Hematopoietic multipotent progenitor cell treated with erythropoietin and hydrocortisone succinate and interleukin-3 and kit ligand, for 15 days (in vitro differentiated cells): ENCODE results near the gene BSN.

Source experiments
- DNase-seq: peaks from one replicate; pipeline ENCODE4 v3.0.0-alpha.2; 2015; ENCODE audit warnings: low spot score

The BSN gene

GRCh38 chr3:49628249-49628648 is 74.0 kb downstream of the BSN start:
- no peak for DNase-seq

DNA sequence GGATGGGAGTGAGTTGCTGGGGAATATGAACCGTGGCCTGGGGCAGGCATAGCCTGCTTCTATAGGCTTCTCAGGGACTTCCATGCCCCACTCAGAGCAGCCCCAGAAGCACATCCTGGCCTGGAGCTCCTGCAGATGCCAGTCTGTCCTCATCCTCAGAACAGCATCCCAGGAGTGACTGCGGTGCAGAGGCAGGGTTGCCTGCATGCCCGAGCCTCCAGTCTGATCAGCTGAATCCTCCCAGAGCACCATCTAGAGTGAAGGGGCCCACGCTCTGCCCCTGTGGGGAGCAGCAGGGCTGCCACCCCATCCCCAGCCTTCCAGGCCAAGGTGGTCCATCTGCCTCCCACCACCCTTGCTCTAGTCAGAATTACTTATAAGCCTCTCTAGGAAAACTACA is 75.2 kb downstream of the BSN start:
- DNase-seq: no peak

DNA sequence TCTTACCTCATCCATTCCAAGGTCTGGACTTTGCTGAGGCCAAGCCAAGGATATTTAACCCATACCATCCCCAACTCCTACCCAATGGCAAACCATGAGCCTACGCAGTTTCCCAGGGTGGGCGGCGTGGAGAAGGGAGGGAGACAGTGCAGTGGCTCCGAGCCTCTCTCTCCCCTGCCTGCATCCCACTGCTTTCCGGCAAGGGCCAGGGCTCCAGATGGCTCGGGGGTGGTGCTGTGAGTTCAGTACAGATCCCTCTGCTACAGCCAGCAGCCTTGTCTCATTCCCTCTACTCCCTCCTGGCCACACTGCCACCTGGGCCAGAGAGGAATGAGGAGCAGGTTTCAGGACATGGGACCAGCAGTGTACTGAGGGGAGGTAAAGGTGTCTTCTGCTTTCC is 75.6 kb downstream of the BSN start:
- DNase-seq: no peak

- no peak for DNase-seq
Observed at GRCh38 chr3:49630784-49631183, 76.5 kb downstream of the BSN start.

- DNase-seq: no peak
Observed at GRCh38 chr3:49634736-49635135, 80.5 kb downstream of the BSN start.

- no peak for DNase-seq
Observed at GRCh38 chr3:49636883-49637609, 82.8 kb downstream of the BSN start.

DNA sequence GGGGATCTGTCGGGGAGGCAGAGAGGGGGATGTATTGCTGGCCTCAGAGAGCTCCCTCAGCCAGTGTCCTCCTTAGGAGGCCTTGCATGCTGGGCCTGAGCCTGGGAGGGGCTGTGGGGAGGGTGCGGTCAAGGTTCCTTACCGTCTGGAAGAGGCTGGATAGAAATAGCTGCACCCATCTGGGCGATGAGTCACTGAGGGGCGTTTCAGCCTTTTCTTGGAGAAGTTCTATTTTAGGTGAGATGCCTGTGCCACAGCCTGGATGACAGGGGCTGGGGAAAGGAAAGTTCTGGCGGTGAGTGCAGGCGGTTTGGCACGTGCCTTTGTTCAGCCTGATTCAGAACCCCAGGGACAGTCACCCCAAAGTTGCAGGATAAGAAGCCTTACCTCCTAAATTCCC is 84.2 kb downstream of the BSN start:
- peak; percentile 70 for DNase-seq

DNA sequence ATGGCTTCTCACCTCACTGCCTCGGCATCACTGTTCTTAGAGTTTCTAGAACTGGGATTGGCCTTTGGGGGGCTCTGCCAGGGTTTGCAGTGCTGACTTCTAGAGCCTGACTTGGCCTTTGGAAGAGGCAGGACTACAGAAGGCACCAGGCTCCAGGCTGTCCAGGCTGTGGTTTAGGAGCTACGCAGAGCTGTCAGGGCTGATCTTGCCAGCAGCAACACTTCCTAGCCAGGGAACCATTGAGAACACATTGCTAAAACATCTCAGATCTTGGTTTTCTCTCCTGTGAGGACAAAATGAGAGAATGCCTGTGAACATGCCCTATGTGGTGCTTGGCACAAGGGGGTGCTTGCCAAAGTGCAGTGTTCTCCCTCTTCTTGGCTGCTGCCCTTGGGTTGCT is 85.3 kb downstream of the BSN start:
- no peak for DNase-seq

DNA sequence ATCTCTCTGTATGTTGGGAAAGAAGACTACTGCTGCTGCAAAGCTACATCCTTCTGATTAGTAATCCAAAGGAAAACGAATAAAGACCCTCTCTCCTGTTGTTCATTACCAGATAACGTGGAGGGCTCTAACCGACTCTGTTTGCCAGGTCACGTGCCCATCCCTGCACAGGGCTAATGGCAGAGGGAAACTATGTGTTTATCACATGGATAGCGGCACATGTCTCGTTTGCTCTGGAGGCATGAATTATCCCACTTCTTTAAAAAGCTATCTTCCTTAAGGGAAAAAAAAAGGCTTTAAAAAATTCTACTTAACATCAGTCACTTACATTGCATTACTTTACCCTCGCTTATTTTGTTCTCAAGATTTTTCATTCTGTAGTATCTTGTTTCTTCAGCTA is 87.0 kb downstream of the BSN start:
- no peak for DNase-seq

- DNase-seq: no peak
Observed at GRCh38 chr3:49641921-49642707, 87.8 kb downstream of the BSN start.

DNA sequence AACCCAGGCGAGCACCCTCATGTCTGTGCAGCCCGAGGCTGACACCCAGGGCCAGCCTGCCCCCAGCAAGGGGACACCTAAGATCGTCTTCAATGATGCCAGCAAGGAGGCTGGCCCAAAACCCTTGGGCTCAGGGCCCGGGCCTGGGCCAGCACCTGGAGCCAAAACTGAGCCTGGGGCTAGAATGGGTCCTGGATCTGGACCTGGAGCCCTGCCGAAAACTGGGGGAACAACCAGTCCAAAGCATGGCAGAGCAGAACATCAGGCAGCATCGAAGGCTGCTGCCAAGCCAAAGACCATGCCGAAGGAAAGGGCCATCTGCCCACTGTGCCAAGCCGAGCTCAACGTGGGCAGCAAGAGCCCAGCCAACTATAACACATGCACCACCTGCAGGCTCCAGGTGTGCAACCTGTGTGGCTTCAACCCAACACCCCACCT is 88.5 kb downstream of the BSN start:
- no peak for DNase-seq

DNA sequence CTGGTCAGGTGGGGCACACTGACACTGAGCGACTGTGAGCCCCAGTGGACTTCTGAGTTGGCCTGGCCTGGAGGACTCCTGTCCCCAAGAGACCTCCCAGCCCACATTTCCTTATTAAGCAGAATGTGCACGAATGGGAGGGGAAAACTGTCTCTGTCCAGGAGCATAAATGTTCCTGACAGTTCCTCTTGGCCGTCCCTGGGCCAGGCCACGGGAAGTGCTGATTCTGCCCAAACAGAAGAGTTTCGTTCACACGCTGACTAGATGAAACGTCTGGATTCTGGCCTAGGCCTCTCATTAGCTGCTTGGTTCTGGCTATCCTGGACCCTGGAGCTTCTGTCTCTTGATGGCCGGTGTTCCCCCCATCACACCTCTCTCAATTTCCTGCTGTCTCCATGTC is 90.4 kb downstream of the BSN start:
- no peak for DNase-seq

DNA sequence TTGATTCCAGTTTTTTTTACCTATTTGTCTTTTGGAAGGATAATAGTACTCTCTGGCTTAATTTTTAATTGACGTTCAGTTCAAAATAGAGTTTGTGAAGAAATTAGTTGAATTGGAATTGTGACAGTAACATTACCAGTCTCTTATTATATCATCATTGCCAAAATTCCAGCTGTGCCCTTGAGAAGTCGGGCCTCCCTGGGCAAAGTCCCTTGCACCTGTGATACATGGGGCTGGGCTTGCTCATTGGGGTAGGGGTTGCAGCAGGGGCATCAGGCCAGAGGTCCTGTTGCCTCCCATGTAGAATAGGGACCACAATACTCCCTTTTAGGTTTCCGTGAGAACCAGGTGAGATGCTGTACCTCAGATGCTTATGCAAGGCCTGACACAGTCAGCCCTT is 92.0 kb downstream of the BSN start:
- no peak for DNase-seq

DNA sequence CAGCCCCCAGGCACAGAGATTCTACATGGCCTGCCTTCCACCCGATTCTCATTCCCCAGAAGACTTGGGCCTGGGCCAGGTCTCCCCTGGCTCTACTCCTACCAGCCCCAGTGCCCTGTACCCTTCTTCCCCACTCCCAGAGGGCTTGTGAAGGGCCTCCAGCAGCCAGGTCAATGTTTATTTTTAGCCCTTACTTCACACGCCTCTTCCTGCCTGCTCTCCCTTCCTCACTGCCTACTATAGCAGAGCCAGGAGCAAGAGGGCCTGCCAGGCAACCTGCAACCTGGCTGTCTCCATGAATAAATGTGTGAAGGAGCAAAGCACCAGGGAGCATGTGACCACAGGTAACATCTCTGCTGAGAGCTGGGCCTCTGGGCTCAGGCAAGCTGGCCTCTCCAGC is 93.5 kb downstream of the BSN start:
- DNase-seq: no peak

DNA sequence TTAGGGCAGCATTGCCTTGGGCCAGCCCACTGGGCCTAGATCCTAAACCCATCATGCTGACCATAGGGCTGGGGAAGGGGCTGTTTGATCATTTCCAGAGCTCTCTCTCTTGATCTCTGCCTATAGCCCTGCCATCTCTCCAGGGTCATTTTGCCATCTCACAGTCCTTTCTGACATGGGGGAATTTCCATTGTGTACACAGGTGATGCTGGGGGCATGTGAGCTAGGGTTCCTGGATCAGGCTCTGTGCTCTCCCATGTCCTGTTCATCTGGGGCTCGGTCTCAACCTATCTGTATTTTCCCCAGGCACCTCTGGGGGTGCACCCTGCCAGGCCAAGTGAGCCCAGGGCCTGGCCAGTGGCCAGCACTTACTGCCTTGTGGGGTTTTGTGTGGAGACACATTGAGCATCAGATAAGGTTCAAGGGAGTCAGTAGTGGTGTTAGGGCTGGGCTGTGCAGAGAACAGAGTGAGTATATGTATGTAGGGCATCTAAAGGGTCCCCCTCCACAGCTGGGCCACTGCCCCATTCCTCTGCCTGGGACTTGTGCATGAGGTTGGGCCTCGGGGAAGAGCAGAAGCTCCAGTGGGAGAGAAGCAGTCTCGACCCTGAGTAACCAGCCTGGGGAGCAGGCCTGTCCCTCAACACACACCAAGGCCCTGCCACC is 94.2 kb downstream of the BSN start:
- peak; percentile 69 for DNase-seq

DNA sequence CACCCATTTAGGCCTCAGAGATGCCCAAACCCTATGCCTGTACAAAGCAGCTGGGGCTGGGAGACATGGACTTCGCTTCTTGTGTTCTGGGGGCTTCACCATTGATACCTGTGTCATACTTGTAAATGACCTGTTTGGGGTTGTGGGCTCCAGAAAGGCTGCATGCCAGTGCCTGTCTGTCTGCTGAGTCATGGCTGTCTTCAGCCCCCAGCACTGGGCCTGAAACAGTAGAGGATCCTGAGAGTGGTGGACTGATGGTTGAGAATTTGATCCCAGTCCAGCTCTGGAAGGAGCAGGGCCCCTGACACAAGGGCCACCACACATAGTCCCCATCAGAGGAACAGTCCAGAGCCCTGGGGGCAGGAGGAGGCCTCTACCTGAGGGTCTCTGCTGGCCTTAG is 95.3 kb downstream of the BSN start:
- no peak for DNase-seq

GRCh38 chr3:49650177-49650576 is 95.9 kb downstream of the BSN start:
- DNase-seq: no peak

DNA sequence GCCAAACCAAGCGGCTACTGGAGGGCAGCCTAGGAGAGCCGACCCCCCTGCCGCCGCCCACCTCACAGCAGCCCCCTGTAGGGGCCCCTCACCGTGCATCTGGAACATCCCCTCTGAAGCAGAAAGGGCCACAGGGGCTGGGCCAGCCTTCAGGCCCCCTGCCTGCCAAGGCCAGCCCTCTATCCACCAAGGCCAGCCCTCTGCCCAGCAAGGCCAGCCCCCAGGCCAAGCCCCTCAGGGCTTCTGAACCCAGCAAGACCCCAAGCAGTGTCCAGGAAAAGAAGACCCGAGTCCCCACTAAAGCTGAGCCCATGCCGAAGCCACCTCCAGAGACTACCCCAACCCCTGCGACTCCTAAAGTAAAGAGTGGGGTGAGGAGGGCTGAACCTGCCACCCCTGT is 96.4 kb downstream of the BSN start:
- no peak for DNase-seq

DNA sequence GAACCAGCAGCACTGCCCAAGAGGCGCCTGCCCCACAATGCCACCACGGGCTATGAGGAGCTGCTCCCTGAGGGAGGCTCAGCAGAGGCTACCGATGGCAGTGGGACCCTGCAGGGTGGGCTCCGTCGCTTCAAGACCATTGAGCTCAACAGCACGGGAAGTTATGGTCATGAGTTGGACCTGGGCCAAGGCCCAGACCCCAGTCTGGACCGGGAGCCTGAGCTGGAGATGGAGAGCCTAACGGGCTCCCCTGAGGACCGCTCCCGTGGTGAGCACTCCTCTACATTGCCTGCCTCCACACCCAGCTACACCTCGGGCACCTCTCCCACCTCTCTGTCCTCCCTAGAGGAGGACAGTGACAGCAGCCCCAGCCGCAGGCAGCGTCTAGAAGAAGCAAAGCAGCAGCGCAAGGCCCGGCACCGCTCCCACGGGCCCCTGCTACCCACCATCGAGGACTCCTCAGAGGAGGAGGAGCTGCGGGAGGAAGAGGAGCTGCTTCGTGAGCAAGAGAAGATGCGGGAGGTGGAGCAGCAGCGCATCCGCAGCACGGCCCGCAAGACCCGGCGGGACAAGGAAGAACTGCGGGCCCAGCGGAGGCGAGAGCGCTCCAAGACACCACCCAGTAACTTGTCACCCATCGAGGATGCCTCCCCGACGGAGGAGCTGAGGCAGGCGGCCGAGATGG is 98.1 kb downstream of the BSN start:
- DNase-seq: no peak

DNA sequence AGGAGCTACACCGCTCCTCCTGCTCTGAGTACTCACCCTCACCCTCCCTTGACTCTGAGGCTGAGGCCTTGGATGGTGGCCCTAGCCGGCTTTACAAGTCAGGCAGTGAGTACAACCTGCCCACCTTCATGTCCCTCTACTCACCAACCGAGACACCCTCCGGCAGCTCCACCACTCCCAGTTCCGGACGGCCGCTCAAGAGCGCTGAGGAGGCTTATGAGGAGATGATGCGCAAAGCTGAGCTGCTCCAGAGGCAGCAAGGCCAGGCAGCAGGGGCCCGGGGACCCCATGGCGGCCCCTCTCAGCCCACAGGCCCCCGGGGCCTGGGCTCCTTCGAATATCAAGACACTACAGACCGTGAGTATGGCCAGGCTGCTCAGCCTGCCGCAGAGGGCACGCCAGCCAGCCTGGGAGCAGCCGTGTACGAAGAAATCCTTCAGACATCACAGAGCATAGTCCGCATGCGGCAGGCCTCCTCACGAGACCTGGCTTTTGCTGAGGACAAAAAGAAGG is 98.7 kb downstream of the BSN start:
- DNase-seq: no peak

DNA sequence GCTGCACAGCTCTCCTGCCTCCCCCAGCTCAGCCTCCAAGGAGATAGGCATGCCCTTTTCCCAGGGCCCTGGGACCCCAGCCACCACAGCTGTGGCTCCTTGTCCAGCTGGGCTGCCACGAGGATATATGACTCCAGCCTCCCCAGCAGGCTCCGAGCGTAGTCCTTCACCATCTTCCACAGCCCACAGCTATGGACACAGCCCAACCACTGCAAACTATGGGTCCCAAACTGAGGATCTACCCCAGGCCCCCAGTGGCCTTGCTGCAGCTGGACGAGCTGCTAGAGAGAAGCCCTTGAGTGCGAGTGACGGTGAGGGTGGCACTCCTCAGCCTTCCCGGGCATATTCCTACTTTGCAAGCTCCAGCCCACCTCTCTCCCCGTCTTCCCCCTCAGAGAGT is 99.3 kb downstream of the BSN start:
- no peak for DNase-seq

DNA sequence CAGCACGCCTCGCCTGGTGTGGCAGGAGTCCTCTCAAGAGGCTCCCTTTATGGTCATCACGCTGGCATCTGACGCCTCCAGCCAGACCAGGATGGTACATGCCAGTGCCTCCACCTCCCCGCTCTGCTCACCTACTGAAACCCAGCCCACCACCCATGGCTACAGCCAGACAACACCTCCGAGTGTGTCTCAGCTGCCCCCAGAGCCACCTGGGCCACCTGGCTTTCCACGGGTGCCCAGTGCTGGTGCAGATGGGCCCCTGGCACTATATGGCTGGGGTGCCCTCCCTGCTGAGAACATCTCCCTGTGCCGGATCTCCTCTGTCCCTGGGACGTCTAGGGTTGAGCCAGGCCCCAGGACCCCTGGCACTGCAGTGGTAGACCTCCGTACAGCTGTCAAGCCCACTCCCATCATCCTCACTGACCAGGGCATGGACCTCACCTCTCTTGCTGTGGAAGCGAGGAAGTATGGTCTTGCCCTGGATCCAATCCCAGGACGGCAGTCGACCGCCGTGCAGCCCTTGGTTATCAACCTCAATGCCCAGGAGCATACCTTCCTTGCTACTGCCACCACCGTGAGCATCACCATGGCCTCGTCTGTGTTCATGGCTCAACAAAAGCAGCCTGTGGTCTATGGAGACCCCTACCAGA is 100.0 kb downstream of the BSN start:
- no peak for DNase-seq
